ENCODE measurements around the gene THOC6.

Gene THOC6

GRCh38 chr16:3017794-3018506 lies 5.9 kb upstream of the THOC6 start, which contains the start of gene CLDN6:
Gene CLDN6 (minus strand): TSS chr16:3018183. CDS start chr16:3016021, 2,162 bp downstream.
- DNase-seq: no peak

- DNase-seq: no peak
These were observed 4.1 kb upstream of the THOC6 start for GRCh38 chr16:3019594-3020246.

- DNase-seq: peak; percentile 50 to 81 (median 53)
These were observed 3.6 kb upstream of the THOC6 start, which contains the start of gene TNFRSF12A for GRCh38 chr16:3020247-3020603. Gene TNFRSF12A (plus strand): TSS chr16:3020368. CDS start chr16:3020398, 30 bp downstream.

GRCh38 chr16:3020604-3021448 lies 3.0 kb upstream of the THOC6 start:
- peak; percentile 33 to 72 (median 63) for DNase-seq

GRCh38 chr16:3021449-3022207 lies 2.2 kb upstream of the THOC6 start:
- peak; percentile 51 to 76 (median 64) for DNase-seq

- DNase-seq: peak; percentile 48 to 72 (median 64)
These were observed 1.6 kb upstream of the THOC6 start for GRCh38 chr16:3022208-3022683.

GRCh38 chr16:3022684-3023414 lies 986 bp upstream of the THOC6 start:
- DNase-seq: no peak

GRCh38 chr16:3023415-3023668 lies 493 bp upstream of the THOC6 start:
- no peak for DNase-seq

- no peak for DNase-seq
These were observed 1.5 kb downstream of the THOC6 start for GRCh38 chr16:3025032-3026002.

GRCh38 chr16:3026003-3026378 lies 2.2 kb downstream of the THOC6 start:
- no peak for DNase-seq

- DNase-seq: no peak
These were observed 3.0 kb downstream of the THOC6 start for GRCh38 chr16:3026609-3027488.

GRCh38 chr16:3027489-3027795 lies 3.6 kb downstream of the THOC6 start:
- no peak for DNase-seq

- DNase-seq: peak; percentile 79 to 87 (median 86)
These were observed 4.3 kb downstream of the THOC6 start for GRCh38 chr16:3027983-3028715.

- no peak for DNase-seq
These were observed 5.0 kb downstream of the THOC6 start for GRCh38 chr16:3028716-3029319.

- DNase-seq: peak in 1 of 5 donors; percentile 69
These were observed 5.8 kb downstream of the THOC6 start for GRCh38 chr16:3029491-3030221.

- DNase-seq: no peak
These were observed 6.7 kb downstream of the THOC6 start for GRCh38 chr16:3030222-3031212.

- no peak for DNase-seq
These were observed 8.8 kb downstream of the THOC6 start for GRCh38 chr16:3032624-3033023.
